HepG2 (cell line): ENCODE measurements around the gene RRP36. TPM values are rescaled to one million over a fixed set of nuclear protein-coding genes. Genes with fewer than 3 reads are reported as not detected.

Source experiments
- CHD4 ChIP-seq: fragments of 200-600 bp; sonication (generic); IDR thresholded peaks from 2 replicates; pipeline ENCODE4 v1.7.0; 2017; ENCODE audit warnings: mild to moderate bottlenecking, low read length, borderline replicate concordance
- GATAD1 ChIP-seq: IDR thresholded peaks from 2 replicates; pipeline ENCODE4 v1.6.1; 2016; ENCODE audit warnings: missing genetic modification reagents, missing compliant biosample characterization
- HMGXB4 ChIP-seq, 2 experiments: sonication (generic) in 1 of 2; formaldehyde crosslinking in 1 of 2; IDR thresholded peaks; 2 replicates each; pipeline versions ENCODE4 v1.4.0 to v1.6.1; 2018 to 2020; ENCODE audit warnings: missing genetic modification reagents in 2 of 2, borderline replicate concordance in 1 of 2, low read depth in 1 of 2, mild to moderate bottlenecking in 1 of 2, missing biosample characterization in 1 of 2
- KDM2A ChIP-seq: sonication (generic); formaldehyde crosslinking; IDR thresholded peaks from 2 replicates; pipeline ENCODE4 v1.4.0; 2020; ENCODE audit warnings: low read depth, missing genetic modification reagents, borderline replicate concordance
- NCOA2 ChIP-seq: sonication (generic); formaldehyde crosslinking; IDR thresholded peaks from 2 replicates; pipeline ENCODE4 v1.8.0; 2022; ENCODE audit warnings: inconsistent platforms
- NR3C1 ChIP-seq: sonication (generic); formaldehyde crosslinking; IDR thresholded peaks from 2 replicates; pipeline ENCODE4 v1.4.0; 2020; ENCODE audit warnings: missing genetic modification reagents
- PREB ChIP-seq: sonication (generic); formaldehyde crosslinking; IDR thresholded peaks from 2 replicates; pipeline ENCODE4 v1.4.0; 2020; ENCODE audit warnings: missing genetic modification reagents
- RCOR2 ChIP-seq: IDR thresholded peaks from 2 replicates; pipeline ENCODE4 v1.6.1; 2016; ENCODE audit warnings: missing biosample characterization, missing genetic modification reagents
- TAF15 ChIP-seq: fragments of 200-400 bp; formaldehyde crosslinking; IDR thresholded peaks from one replicate; pipeline ENCODE4 v1.6.1; 2018; ENCODE audit warnings: mild to moderate bottlenecking, low read depth, low read length; ENCODE audit not compliant: poor library complexity, severe bottlenecking
- ZBTB39 ChIP-seq: sonication (generic); formaldehyde crosslinking; IDR thresholded peaks from 2 replicates; pipeline ENCODE4 v1.5.0; 2020; ENCODE audit warnings: missing genetic modification reagents
- ZBTB43 ChIP-seq: sonication (generic); formaldehyde crosslinking; conservative IDR thresholded peaks from 2 replicates; pipeline ENCODE4 v1.4.0; 2020; ENCODE audit warnings: missing genetic modification reagents
- ZNF225 ChIP-seq: sonication (generic); formaldehyde crosslinking; IDR thresholded peaks from 2 replicates; pipeline ENCODE4 v1.4.0; 2020; ENCODE audit warnings: mild to moderate bottlenecking, missing genetic modification reagents
- ZNF264 ChIP-seq: sonication (generic); formaldehyde crosslinking; IDR thresholded peaks from 2 replicates; pipeline ENCODE4 v1.4.0; 2020; ENCODE audit warnings: missing genetic modification reagents
- ZNF282 ChIP-seq: fragments of 450-650 bp; IDR thresholded peaks from 2 replicates; pipeline ENCODE4 v1.6.1; 2018; ENCODE audit not compliant: partially characterized antibody
- ZNF292 ChIP-seq: sonication (generic); formaldehyde crosslinking; IDR thresholded peaks from 2 replicates; pipeline ENCODE4 v1.8.1; 2022; ENCODE audit warnings: mild to moderate bottlenecking, low read depth, missing genetic modification reagents, borderline replicate concordance
- ZNF430 ChIP-seq: sonication (generic); formaldehyde crosslinking; IDR thresholded peaks from 2 replicates; pipeline ENCODE4 v1.9.0; 2021; ENCODE audit warnings: mild to moderate bottlenecking, missing genetic modification reagents
- ZNF563 ChIP-seq: sonication (generic); formaldehyde crosslinking; IDR thresholded peaks from 2 replicates; pipeline ENCODE4 v1.8.0; 2022; ENCODE audit warnings: mild to moderate bottlenecking, moderate library complexity, missing genetic modification reagents
- ZNF615 ChIP-seq: sonication (generic); formaldehyde crosslinking; IDR thresholded peaks from 2 replicates; pipeline ENCODE4 v1.5.0; 2020; ENCODE audit warnings: mild to moderate bottlenecking, missing genetic modification reagents, borderline replicate concordance
- ZNF720 ChIP-seq: sonication (generic); formaldehyde crosslinking; IDR thresholded peaks from 2 replicates; pipeline ENCODE4 v1.4.0; 2020; ENCODE audit warnings: missing genetic modification reagents
- ZNF761 ChIP-seq: sonication (generic); formaldehyde crosslinking; conservative IDR thresholded peaks from 2 replicates; pipeline ENCODE4 v1.4.0; 2020; ENCODE audit warnings: mild to moderate bottlenecking, missing genetic modification reagents
- ZNF788 ChIP-seq: sonication (generic); formaldehyde crosslinking; IDR thresholded peaks from 2 replicates; pipeline ENCODE4 v1.5.0; 2020; ENCODE audit warnings: mild to moderate bottlenecking, missing genetic modification reagents, borderline replicate concordance
- ZSCAN5A ChIP-seq: sonication (generic); formaldehyde crosslinking; IDR thresholded peaks from 2 replicates; pipeline ENCODE4 v1.8.0; 2022; ENCODE audit warnings: mild to moderate bottlenecking, missing genetic modification reagents, borderline replicate concordance
- ZSCAN9 ChIP-seq: IDR thresholded peaks from 2 replicates; pipeline ENCODE4 v1.6.1; 2016; ENCODE audit warnings: borderline replicate concordance
- polyA plus RNA-seq, 8 experiments: library from polyadenylated mRNA; depleted of rRNA in 3 of 8; stranded (reverse) in 7 of 8; unstranded in 1 of 8; fragments of >200 nt; fragmentation: Illumina TruSeq in 4 of 8; extraction: Trizol in 4 of 8; gene quantifications; 2 replicates each; pipeline versions ENCODE4 v1.2.1 to v1.2.3, GENCODE V29; 2011 to 2016; ENCODE audit warnings: low read depth in 4 of 8, missing spikeins in 1 of 8, mixed read lengths in 1 of 8; ENCODE audit not compliant: insufficient read depth in 1 of 8
- total RNA-seq, 5 experiments: library from RNA; depleted of rRNA; stranded (reverse); fragments of >200 nt; fragmentation: Illumina TruSeq; extraction: Trizol; gene quantifications; 2 replicates each; pipeline ENCODE4 v1.2.3, GENCODE V29; 2016; ENCODE audit warnings: low read depth in 1 of 5

RRP36 gene
- total and polyA plus RNA-seq, 2 of the 13 experiments (the other 11 are each of a cell fraction or from before 2014, with no cell fraction given), result 29.5 to 144 TPM

- no peak for TF ChIP-seq ZNF264 (CRISPR knock-in tag)
- TF ChIP-seq ZNF225, result no peak
- TF ChIP-seq ZNF761 (CRISPR knock-in tag), result peak; percentile 36; the same call in 1 of the 2 replicates
- TF ChIP-seq RCOR2 (CRISPR knock-in tag), result 0 out of 2 replicates have a peak, but pooled peaks have one; percentile 24
- TF ChIP-seq ZNF282, result no peak
- TF ChIP-seq GATAD1 (CRISPR knock-in tag), result peak; percentile 91
- TF ChIP-seq CHD4, result no peak
- TF ChIP-seq NR3C1 (CRISPR knock-in tag), result no peak
- peak; percentile 62; the same call in 1 of the 2 replicates for TF ChIP-seq ZNF430 (CRISPR knock-in tag)
- TF ChIP-seq KDM2A (CRISPR knock-in tag), result no peak
- TF ChIP-seq ZSCAN5A (CRISPR knock-in tag), result peak; percentile 43; the same call in 1 of the 2 replicates
- no peak for TF ChIP-seq ZBTB39 (CRISPR knock-in tag)
- peak; percentile 23; the same call in 1 of the 2 replicates for TF ChIP-seq NCOA2
- TF ChIP-seq ZNF292 (CRISPR knock-in tag), result no peak
- peak; percentile 85 for TF ChIP-seq ZNF563 (CRISPR knock-in tag)
- no peak; the same call in 1 of the 2 replicates for TF ChIP-seq ZSCAN9
- peak; percentile 73; the same call in 1 of the 2 replicates for TF ChIP-seq ZNF788 (CRISPR knock-in tag)
- no peak for TF ChIP-seq PREB (CRISPR knock-in tag)
- TF ChIP-seq TAF15, result peak; percentile 35
- no peak for TF ChIP-seq ZBTB43 (CRISPR knock-in tag)
- no peak for TF ChIP-seq ZNF720 (CRISPR knock-in tag)
- TF ChIP-seq HMGXB4 (CRISPR knock-in tag; IDR thresholded peaks at IDR 0.05; ENCODE audit: borderline replicate concordance in 1 of 2, low read depth in 1 of 2), result peak; percentile 65 to 83; a peak in 2 of 4 replicates
- TF ChIP-seq ZNF615 (CRISPR knock-in tag), result no peak
Observed at GRCh38 chr6:43013843-43014433, 7.5 kb upstream of the RRP36 start, which contains the start of the genes KLHDC3 and MEA1 (continued).
